Smooth muscle cell (in vitro differentiated cells): Measurements from ENCODE around the gene ARPC5. TPM values are rescaled to one million over a fixed set of nuclear protein-coding genes. Genes with fewer than 3 reads are reported as not detected.

ENCODE experiments used
- DNase-seq: peaks from one replicate; lab custom pipeline; 2025; ENCODE audit not compliant: unreplicated experiment; lab: John Stamatoyannopoulos, UW
- H2AFZ ChIP-seq: fragments of 200-600 bp; sonication (generic); 2 replicates; pipeline ENCODE4 v1.6.0; 2016; ENCODE audit warnings: antibody characterized with exemption, low read depth, mild to moderate bottlenecking
- H3F3A ChIP-seq: fragments of 200-600 bp; sonication (generic); 2 replicates; pipeline ENCODE4 v1.6.0; 2017; ENCODE audit warnings: antibody characterized with exemption, low read depth
- H3K27ac ChIP-seq: fragments of 200-600 bp; sonication (generic); 2 replicates; pipeline ENCODE4 v1.5.1; 2016; ENCODE audit warnings: low read depth, mild to moderate bottlenecking
- H3K27me3 ChIP-seq: fragments of 200-600 bp; sonication (generic); 2 replicates; pipeline ENCODE4 v1.6.1; 2016; ENCODE audit warnings: low read depth, mild to moderate bottlenecking
- H3K36me3 ChIP-seq: fragments of 200-600 bp; sonication (generic); 2 replicates; pipeline ENCODE4 v1.5.1; 2016; ENCODE audit warnings: low read depth
- H3K4me1 ChIP-seq: fragments of 200-600 bp; sonication (generic); 2 replicates; pipeline ENCODE4 v1.5.1; 2016; ENCODE audit warnings: low read depth
- H3K4me2 ChIP-seq: fragments of 200-600 bp; sonication (generic); 2 replicates; pipeline ENCODE4 v1.6.0; 2016; ENCODE audit warnings: mild to moderate bottlenecking
- H3K4me3 ChIP-seq: fragments of 200-600 bp; sonication (generic); 2 replicates; pipeline ENCODE4 v1.5.1; 2016; ENCODE audit warnings: mild to moderate bottlenecking
- H3K79me2 ChIP-seq: fragments of 200-600 bp; sonication (generic); 2 replicates; pipeline ENCODE4 v1.6.0; 2016; ENCODE audit warnings: low read depth, mild to moderate bottlenecking
- H3K9ac ChIP-seq: fragments of 200-600 bp; sonication (generic); 2 replicates; pipeline ENCODE4 v1.6.0; 2016; ENCODE audit warnings: low read depth
- H3K9me3 ChIP-seq: fragments of 200-600 bp; sonication (generic); replicated peaks from 2 replicates; pipeline ENCODE4 v1.5.1; 2016; ENCODE audit warnings: low read depth
- H4K20me1 ChIP-seq: fragments of 200-600 bp; sonication (generic); 2 replicates; pipeline ENCODE4 v1.6.0; 2016; ENCODE audit warnings: low read depth
- CTCF ChIP-seq: fragments of 200-600 bp; sonication (generic); IDR thresholded peaks from 2 replicates; pipeline ENCODE4 v1.5.1; 2017; ENCODE audit warnings: borderline replicate concordance, mild to moderate bottlenecking, antibody characterized with exemption; ENCODE audit not compliant: insufficient read depth, poor library complexity, severe bottlenecking
- WGBS: methylation state at CpG from one replicate; pipeline ENCODE4 v1.1.7; 2016; ENCODE audit warnings: low lambda C conversion rate; 5-methylcytosine and 5-hydroxymethylcytosine counted together
- polyA plus RNA-seq: library from polyadenylated mRNA; unstranded; fragments of >200 nt; fragmentation: Nextera tagmentation; extraction: Ambion mirVana; gene quantifications from 2 replicates; pipeline ENCODE4 v1.2.1, GENCODE V29; 2016
- total RNA-seq: library from RNA; depleted of rRNA; stranded (reverse); fragments of >200 nt; gene quantifications from 2 replicates; pipeline ENCODE4 v1.2.3, GENCODE V29; 2014

ARPC5 gene
- total and polyA plus RNA-seq, 2 experiments from 2014 or later = 188 to 205 TPM

GRCh38 chr1:183586455-183586854 is 49.1 kb downstream of the ARPC5 start:
- WGBS = 91% methylated on average over 1 of the region's 1 CpG
- H3K27me3 ChIP-seq = no peaks in the 10 kb centered on the region

GRCh38 chr1:183585038-183585437 is 50.5 kb downstream of the ARPC5 start:
- no peaks in the 10 kb centered on the region for H3K27me3 ChIP-seq
- no peak for TF ChIP-seq CTCF
- H3K79me2 ChIP-seq = no peaks in the 10 kb centered on the region
- no peaks in the 10 kb centered on the region for H4K20me1 ChIP-seq
- no peak overlapping the region for H3K4me3 ChIP-seq
- H3K36me3 ChIP-seq = no peaks in the 10 kb centered on the region
- DNase-seq = no peak
- H3K9ac ChIP-seq = no peak overlapping the region
- H3F3A ChIP-seq = no peaks in the 10 kb centered on the region
- no peak overlapping the region for H2AFZ ChIP-seq
- WGBS = 60% methylated on average over 6 of the region's 6 CpGs
- H3K4me2 ChIP-seq = no peak overlapping the region
- H3K27ac ChIP-seq = no peak overlapping the region
- no peaks in the 10 kb centered on the region for H3K9me3 ChIP-seq
- no peaks in the 10 kb centered on the region for H3K4me1 ChIP-seq

More at GRCh38 chr1:183586455-183586854, 49.1 kb downstream of the ARPC5 start:
- no peaks in the 10 kb centered on the region for H3K4me1 ChIP-seq
- no peaks in the 10 kb centered on the region for H3F3A ChIP-seq
- no peaks in the 10 kb centered on the region for H4K20me1 ChIP-seq
- no peak overlapping the region for H3K9ac ChIP-seq
- no peaks in the 10 kb centered on the region for H3K36me3 ChIP-seq
- TF ChIP-seq CTCF = no peak
- no peaks in the 10 kb centered on the region for H3K79me2 ChIP-seq
- H2AFZ ChIP-seq = no peak overlapping the region
- no peak overlapping the region for H3K27ac ChIP-seq
- H3K4me3 ChIP-seq = no peak overlapping the region
- H3K4me2 ChIP-seq = no peak overlapping the region
- H3K9me3 ChIP-seq = no peaks in the 10 kb centered on the region
- DNase-seq = no peak

- no peak overlapping the region for H3K4me2 ChIP-seq
- H3K27ac ChIP-seq = no peak overlapping the region
- H3K79me2 ChIP-seq = no peaks in the 10 kb centered on the region
- no peak for DNase-seq
- H3K36me3 ChIP-seq = no peaks in the 10 kb centered on the region
- H3K4me3 ChIP-seq = no peak overlapping the region
- no peak overlapping the region for H3K9ac ChIP-seq
- no peaks in the 10 kb centered on the region for H3K4me1 ChIP-seq
- 77% methylated on average over 5 of the region's 5 CpGs for WGBS
- H4K20me1 ChIP-seq = no peaks in the 10 kb centered on the region
- no peak overlapping the region for H2AFZ ChIP-seq
- no peaks in the 10 kb centered on the region for H3K27me3 ChIP-seq
- TF ChIP-seq CTCF = no peak
- H3K9me3 ChIP-seq = no peaks in the 10 kb centered on the region
- no peaks in the 10 kb centered on the region for H3F3A ChIP-seq
These were observed 51.4 kb downstream of the ARPC5 start for GRCh38 chr1:183584147-183584546.

GRCh38 chr1:183583466-183583865 is 52.1 kb downstream of the ARPC5 start:
- Histone ChIP-seq H3K27me3 (no peaks in the 10 kb centered on the region), H3K4me2 (no peak overlapping the region)

More at GRCh38 chr1:183583466-183583865, 52.1 kb downstream of the ARPC5 start:
- DNase-seq = no peak
- no peaks in the 10 kb centered on the region for H3K9me3 ChIP-seq
- no peaks in the 10 kb centered on the region for H4K20me1 ChIP-seq
- no peak for TF ChIP-seq CTCF
- H3K27ac ChIP-seq = no peak overlapping the region
- H3K79me2 ChIP-seq = no peaks in the 10 kb centered on the region
- no peaks in the 10 kb centered on the region for H3K4me1 ChIP-seq
- no peak overlapping the region for H2AFZ ChIP-seq
- WGBS = 64% methylated on average over 6 of the region's 6 CpGs
- H3F3A ChIP-seq = no peaks in the 10 kb centered on the region
- no peak overlapping the region for H3K4me3 ChIP-seq
- no peaks in the 10 kb centered on the region for H3K36me3 ChIP-seq
- H3K9ac ChIP-seq = no peak overlapping the region
